NCI-H1694 (cell line): ENCODE data around the gene CSF1.
"Not testable (repeated sequence)": the region's sequence is repeated elsewhere in the genome, so short reads cannot be mapped to it uniquely, and the experiment has no call there.

ENCODE experiments used
- DNase-seq: peaks from one replicate; lab custom pipeline; 2025; lab: John Stamatoyannopoulos, UW

Gene CSF1

DNA sequence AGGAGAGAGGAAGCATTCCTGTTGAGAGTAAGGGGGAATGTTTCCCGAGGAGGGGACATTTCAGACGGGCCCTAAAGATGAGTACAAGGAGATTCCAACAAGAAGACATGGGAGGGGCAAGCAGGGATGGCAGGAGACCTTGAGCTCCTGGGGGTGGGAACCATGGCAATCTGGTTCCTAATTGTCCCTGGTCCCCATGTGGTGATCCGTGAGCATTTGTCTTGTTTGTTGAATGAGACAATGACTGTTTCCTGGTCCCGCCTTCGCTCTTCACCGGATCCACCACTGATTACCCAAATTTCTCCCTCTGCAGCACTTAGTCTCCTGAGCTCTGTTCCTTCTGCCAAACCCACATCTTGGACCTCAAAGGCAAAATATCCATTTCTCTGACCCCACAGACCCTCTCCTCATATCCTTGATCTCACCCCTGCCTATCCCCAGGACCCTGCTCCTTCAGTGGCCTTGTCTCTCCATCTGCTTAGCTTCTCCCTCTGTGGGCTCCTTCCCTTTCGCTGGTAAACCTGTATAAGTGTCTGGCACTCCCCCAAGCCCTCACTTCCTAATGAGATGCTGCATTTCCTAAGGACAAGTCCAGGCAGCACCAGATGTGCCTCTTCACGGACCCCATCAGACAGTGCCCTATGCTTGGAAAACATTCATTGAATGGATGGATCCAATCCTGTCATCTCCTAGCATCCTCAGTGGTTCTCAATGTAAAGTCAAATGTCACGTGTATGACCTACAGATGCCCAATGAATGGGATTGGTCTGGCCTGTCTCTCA lies 8.3 kb upstream of the CSF1 start:
- DNase-seq: no peak

DNA sequence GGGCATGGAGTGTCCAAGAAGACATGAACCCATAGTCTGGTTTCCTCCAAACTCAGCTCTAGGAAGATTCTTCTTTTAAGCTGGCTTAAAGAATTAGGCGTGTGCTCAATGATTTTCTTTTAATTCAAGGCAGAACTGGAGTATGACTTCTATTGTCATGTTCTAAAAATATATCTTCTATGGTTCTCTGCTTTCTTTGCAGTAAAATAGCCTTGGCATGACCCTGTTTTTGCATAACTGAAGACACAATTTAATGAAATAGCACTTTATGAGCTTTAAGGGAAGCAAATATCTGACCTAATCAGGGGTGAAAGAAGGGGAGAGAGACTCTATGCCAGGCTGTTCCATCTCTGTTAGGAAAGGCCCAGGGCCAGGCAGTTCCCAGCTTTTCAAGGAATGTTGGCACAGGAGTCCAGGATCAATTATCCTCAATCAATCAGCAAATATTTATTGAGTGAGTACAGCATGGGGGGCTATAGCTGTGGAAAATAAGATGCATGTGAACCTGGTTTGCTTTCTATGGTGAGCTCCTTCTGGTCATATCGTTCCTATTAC lies 7.2 kb upstream of the CSF1 start:
- DNase-seq: no peak

DNA sequence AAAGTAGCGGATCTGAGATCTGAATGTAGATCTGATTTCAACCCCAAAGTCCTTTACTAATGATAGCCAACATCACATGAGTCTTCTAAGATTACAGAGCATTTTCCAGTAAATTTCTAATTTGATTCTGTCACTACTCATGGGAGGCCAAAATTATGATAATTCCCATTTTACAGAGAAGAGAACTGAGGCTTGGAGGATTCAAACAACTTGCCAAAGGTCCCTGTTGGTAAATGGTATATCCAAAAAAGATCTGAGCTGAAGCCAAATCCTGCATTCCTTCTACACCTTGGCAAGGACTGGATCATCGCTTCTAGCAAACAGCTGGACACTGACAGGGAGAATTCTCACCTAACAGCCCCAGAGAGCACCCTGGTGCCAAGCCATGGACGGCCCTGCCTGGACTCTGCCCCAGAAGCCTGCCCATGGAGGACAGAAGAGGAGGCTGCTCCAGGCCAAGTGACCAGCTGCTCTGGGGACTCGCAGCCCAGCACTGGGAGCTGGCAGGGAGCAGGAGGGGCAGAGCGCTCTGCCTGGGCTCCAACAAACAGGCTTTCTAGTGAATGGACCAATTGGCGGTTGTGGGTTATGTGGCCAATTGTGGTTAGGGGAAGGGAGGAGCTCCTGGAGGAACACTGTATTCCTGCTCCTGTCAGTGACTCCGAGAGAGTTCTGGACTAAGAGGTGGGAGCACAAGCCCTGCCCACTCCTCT lies 6.4 kb upstream of the CSF1 start:
- no peak for DNase-seq

DNA sequence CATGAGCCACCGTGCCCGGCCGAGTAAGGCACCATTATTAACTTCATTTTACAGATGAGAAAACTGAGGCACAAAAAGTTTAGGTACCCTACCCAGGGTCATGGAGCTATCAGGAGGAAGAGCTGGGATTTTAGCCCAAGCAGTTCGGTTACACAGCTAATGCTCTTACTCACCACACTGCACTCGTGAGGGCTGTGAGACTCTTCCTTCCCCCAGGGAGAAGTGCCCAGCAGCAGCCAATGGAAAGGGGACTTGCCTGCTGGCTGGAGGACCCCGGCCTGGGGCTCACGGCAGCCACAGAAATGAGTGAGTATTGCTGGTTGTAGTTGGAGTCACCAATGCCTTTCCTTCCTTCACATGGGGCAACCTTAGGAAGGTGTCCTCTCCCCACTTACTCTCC lies 5.2 kb upstream of the CSF1 start:
- DNase-seq: no peak

DNA sequence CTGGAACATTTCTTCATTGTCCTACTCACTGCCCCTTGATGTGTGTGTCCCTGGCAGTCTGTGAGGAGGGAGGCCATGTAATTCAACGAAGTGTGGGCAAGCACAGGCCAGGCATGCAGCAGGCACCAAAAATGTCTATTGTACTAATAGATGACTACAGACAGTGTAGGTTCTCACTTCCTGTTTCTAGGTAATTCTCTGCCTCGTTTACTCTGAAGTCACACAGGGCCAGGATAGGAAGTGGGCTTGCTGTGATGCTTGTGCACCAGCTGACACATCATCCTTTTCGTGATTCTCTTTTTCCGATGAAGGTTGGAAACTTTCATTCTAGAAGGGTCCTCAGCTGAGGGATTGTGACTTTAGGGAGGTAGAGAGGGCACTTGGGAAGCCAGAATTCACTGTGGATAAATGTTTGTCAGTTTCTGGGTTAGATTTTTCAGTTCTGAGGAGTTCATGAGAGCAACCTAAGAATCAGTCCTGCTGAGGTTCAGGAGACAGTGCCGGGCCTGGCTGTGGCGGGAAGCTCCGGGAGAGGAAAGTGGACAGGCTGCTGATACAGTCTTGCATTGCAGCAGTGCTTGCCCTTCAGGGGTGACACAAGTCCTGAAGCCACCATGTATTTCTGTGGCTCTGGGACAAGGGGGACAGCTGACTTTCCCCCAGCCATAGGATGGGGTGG lies 4.3 kb upstream of the CSF1 start:
- DNase-seq: no peak

- no peak for DNase-seq
Measured at GRCh38 chr1:109906839-109907180, 3.8 kb upstream of the CSF1 start.

DNA sequence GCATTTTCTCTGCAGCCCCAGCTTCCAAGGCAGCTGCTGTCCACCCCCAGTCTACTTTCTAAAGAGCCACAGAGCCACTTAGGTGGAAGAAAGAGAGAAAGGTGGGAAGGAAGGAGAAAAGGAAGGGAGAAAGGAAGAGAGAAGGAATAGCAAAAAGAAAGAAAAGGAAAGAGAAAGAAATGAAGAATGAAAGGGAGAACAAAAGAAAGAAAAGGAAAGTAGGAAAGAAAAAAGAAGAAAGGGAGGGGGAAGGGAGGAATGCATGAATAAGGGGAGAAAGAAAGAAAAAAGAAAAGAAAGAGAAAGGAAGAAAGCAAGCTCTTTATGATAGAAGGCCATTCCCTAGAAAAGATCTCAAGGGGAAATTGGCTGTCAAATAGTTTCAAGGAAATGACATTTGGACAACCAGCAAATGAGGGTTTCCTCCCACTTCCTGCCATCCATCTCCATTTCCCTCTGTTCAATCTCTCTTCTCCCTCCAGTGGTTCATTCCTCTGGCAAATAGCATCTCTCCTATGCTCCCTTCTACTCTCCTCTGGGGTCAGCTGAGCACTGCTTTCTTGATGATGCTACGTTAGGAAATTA lies 3.4 kb upstream of the CSF1 start:
- no peak for DNase-seq

DNA sequence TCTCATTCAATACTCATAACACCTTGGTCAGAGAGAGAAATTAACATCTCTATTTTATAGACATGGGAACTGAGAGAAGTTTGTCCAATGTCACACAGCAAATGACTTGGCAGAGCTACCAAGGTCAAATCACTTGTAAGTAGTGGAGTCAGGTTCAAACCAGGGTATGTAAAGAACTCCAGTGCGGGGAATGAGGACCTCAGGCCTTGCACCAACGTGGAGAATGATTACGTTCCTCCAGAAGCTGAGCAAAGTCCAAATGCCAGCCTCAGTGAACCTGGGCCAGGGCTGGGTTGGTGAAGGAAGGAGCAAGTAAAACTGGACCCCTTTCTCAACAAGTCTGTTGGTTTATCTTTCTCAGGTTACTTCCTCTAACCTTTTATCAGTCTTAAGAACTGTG lies 1.8 kb upstream of the CSF1 start:
- DNase-seq: no peak

DNA sequence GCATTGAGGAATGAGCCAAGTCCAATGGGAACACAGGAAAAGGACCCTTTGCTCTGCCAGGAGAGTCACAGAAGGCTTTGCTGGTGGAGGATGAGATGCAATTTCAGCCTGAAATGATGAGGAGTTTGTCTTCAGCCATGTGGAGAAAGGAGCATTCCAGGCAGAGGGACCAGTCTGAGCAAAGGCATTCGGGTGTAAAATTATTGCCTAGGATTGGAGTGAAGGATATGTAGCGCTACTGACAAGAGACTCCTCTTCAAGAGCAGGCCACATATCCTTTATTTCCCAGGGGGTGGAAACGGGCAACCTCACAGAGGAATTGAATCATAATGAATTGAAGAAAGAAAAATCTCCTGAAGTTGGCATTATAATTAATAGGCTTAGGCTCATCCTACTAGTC lies 1.1 kb upstream of the CSF1 start:
- no peak for DNase-seq

DNA sequence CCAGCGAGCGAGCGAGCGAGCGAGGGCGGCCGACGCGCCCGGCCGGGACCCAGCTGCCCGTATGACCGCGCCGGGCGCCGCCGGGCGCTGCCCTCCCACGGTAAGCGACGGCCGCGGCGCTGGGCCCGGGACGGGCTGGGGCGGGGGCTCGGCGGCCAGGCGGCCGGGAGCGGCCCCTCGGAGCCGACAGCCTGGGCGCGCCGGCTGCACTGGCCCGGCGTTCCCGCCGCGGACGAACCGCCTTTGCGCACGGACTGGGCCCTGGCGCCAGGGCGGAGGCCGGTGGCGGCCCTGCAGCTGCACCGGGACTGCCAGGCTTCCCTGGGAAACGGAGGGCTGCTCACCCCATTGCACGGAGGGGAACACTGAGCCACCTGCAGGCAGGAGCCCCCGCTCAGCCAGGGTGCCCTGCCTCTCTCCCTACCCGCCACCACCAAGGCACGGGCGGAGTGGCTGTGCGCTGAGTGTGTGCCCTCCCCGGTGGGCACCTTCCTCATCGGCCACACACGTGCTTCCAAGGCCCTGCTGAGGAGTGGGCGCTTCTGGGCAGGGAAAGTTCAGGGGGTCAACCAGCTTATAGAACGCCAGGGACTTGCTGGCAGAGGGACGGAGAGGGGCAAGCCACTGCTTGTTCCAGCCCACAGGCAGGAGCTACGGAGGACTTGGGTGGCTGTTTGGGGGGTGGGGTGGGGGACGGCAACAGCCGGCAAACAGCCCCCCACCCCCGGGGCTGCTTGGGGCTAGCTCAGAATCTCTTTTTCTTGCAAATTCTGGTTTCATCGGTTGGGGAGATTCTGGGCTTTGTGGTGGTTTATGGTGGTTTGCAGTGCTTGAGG lies 532 bp downstream of the CSF1 start:
- DNase-seq: no peak

- no peak for DNase-seq
Measured at GRCh38 chr1:109912214-109912861, 1.7 kb downstream of the CSF1 start.

DNA sequence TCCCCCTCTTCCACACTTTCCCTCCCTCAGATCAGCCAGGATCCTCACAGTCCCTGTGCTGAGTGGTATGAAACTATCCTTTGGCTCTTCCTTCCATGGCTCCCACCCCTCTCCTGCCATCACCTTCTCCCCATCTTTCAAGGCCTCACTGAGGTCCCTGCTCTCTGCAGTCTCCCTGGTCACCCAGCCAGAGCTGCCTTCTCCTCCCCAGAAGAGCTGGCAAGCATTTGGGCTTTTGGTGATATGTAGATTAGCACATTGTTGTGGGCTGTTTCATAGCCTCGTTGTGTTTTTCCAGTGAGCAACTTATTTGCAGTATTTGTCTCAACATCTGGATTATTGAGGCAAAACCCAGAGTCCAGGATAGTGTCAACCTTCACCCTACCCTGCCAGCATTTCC lies 2.2 kb downstream of the CSF1 start:
- no peak for DNase-seq

GRCh38 chr1:109913360-109913879 lies 2.8 kb downstream of the CSF1 start:
- DNase-seq: no peak

DNA sequence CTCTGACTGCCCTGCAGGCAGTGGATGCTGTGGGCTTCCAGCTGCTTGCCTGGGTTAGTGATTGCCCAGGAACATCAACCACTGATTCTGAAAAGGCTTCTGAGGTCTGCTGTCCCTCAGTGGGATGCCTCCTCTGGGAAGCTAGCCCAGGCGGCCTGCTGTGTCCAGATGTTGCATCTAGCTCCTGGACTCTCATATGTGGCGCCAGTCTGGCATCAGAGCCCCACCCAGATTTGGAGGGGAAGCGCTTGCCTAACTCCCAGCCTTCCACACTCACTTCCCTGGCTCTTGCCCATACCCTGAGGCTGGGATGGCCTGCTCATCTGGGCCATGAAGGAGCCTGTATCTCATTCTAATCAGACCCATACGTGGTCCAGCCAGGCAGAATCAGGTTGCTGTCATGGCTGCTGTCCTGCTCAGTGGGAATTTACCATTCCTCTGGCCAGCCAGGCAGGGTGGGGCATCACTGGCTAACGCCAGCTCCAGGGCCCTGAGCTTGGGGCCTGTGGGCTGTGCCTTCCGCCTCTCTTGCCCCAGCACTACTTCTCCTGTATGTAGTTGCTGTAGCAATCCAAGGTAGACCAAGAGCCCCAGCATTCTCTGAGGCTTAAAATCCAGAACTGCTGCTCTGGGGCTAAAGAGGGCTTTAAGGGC lies 4.1 kb downstream of the CSF1 start:
- DNase-seq: no peak

DNA sequence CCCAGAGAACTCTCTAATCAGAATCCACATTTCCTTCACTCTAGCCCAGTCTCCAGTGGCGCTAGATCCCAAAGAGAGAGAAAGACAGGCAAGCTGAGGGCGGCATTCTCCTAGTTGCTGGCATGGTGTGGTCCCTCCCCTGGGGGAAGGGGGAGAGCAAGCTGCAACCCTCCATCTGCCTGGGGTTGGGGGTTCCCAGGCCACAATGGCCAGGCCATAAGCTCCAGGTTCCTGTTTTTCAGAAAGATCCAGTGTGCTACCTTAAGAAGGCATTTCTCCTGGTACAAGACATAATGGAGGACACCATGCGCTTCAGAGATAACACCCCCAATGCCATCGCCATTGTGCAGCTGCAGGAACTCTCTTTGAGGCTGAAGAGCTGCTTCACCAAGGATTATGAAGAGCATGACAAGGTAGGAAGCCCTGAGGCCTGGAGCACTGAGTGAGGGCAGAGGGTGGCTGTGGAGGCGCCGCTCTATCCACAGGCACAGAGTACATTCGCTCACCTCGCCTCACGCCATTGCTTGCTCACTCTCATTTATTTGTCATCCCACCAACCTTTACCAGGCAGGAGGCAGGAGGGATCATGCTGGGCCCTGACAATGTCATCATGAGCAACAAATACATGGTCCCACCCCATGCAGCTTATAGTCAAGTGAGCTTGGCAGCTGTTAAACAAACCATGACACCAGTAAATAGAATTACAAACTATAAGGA lies 6.6 kb downstream of the CSF1 start:
- no peak for DNase-seq

GRCh38 chr1:109917768-109918606 lies 7.3 kb downstream of the CSF1 start:
- no peak for DNase-seq

GRCh38 chr1:109918671-109919070 lies 8.0 kb downstream of the CSF1 start:
- DNase-seq: no peak

DNA sequence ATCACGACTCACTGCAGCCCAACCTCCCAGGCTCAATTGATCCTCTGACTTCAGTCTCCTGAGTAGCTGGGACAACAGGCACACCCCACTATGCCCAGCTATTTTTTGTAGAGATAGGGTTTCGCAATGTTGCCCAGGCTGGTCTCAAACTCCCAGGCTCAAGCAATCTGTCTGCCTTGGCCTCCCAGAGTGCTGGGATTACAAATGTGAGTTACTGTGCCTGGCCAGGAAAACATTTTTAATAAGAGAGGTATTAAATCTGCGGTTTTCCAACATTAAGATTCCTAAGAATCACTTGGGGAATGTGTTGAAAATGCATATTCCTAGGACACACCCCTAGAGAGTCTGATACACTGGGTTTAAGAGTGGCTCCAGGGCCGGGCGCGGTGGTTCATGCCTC lies 8.7 kb downstream of the CSF1 start:
- DNase-seq: no peak

DNA sequence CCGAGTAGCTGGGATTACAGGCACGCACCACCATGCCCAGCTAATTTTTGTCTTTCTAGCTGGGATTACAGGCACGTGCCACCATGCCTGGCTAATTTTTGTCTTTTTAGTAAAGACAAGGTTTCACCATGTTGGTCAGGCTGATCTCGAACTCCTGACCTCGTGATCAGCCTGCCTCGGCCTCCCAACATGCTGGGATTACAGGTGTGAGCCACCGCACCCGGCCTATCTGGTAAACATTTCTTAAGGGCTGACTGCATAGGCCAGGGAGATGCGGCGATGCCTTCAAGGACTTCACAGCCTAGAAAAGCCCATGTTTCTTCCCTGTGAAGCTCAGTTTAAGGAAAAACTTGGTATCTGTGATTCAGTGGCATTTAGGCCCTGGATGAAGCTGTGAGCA lies 9.7 kb downstream of the CSF1 start:
- DNase-seq: not testable (repeated sequence)
